ENCODE measurements around the gene BUD31.
"Not testable (repeated sequence)": the region's sequence is repeated elsewhere in the genome, so short reads cannot be mapped to it uniquely, and the experiment has no call there.

The BUD31 gene

DNA sequence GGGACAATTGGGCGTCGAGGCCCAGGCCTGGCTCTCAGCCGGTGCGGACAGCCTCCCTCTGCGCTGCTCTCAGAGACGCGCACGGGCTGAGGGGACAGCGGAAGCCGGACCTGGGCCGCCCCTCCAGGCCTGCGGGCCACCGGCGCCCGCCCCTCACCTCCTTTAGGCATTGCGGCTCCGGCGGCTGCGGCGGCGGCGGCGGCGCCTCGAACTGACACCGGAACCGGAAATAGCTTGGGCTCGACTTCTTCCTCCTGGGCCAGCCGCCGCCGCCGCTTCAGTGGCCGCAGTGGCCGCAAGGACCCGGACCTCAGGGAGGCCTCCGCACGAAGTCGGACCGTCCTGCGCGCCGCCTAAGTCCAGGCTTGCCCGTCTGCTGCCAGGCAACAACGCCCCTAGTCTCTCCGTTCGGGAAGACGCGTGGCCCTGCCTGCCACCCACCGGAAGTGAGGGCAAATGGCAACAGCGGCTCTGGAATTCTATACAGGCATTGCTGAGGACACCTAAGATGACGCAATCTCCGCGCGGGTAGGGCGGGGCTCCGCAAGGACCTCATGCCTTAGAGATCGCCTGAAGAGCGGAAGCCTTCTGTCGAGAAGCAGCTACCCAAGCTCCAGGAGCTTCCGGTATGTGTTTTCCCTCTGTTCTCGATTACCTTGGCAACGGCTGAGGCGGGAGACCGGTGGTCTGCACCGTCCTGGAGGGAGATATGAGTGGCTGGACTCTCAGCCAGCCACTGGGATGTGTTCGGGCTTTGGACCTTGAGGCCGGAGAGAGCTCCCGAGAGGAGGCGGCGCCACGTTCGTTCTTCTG is at the start of gene BUD31, which contains the start of gene PDAP1:
Gene BUD31, plus strand, starts transcription at position 591 of the 813 bp plus-strand sequence. CDS start 2,124 bp downstream, outside the sequence.
Gene PDAP1, minus strand, starts transcription at position 219 of the 813 bp plus-strand sequence. Its CDS starts 49 bp downstream, at position 170.
- peak; percentile 99 for DNase-seq (ENCODE audit: low read depth, low spot score)

DNA sequence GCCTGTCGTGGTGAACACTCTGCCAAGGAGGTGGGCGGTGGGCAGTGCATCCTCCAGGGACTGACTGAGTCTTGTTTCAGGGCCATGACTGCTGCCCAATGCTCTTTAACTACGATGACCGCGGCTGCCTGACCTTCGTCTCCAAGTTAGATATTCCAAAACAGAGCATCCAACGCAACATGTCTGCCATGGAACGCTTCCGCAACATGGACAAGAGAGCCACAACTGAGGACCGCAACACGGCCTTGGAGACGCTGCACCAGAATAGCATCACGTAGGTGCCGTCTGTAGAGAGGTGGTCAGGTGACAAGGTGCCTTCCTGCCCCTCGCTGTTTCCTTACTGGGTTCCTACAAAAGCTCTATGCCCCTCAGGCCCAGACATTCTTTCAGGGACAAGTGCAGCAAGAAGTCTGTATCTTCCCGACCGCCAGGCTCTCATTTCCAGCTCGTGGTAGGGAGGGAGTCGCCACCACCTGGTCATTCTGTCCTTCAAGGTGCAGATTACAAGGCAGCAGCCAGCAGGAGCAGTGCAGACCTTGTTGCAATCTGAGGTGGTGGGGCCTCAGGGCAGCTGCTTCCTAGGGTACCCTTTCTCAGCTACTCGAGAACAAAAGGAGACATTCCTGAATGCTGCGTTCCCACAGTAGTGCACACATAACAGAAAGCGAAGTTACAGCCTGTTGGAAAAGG is 49.2 kb upstream of the BUD31 start:
- DNase-seq (ENCODE audit: low read depth, low spot score): peak; percentile 95

DNA sequence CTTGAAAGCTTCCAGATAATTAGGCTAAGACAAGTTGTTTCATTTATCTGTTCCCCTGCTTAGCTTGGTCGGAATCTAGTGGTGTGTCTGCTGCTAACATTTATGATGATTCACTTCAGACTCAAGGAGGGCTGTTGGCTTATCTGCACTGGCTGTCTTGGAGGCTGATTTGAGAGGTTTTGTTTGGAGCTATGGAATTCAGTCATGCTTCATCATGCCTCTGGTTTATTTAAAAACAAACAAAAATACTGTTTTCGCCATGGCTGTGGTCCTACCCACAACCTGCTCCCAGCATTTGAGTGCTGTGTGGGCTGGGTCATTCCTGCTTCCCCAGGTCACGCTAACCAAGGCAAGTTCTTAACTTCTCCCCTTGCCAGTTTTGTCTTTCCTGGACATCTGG is 46.0 kb upstream of the BUD31 start:
- no peak for DNase-seq (ENCODE audit: low read depth, low spot score)

DNA sequence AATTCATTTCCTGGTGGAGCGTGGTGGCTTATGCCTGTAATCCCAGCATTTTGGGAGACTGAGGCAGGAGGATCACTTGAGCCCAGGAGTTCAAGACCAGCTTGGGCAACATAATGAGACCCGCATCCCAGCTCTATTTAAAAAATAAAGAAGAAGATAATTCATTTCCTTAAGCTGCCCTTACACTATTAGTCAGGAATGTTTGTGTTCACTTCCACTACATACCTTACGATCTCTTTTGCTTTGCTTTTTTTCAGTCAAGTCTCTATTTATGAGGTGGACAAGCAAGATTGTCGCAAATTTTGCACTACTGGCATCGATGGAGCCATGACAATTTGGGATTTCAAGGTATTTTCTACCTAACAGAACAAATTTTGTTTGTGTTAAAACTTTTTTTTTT is 45.5 kb upstream of the BUD31 start:
- DNase-seq (ENCODE audit: low read depth, low spot score): no peak

DNA sequence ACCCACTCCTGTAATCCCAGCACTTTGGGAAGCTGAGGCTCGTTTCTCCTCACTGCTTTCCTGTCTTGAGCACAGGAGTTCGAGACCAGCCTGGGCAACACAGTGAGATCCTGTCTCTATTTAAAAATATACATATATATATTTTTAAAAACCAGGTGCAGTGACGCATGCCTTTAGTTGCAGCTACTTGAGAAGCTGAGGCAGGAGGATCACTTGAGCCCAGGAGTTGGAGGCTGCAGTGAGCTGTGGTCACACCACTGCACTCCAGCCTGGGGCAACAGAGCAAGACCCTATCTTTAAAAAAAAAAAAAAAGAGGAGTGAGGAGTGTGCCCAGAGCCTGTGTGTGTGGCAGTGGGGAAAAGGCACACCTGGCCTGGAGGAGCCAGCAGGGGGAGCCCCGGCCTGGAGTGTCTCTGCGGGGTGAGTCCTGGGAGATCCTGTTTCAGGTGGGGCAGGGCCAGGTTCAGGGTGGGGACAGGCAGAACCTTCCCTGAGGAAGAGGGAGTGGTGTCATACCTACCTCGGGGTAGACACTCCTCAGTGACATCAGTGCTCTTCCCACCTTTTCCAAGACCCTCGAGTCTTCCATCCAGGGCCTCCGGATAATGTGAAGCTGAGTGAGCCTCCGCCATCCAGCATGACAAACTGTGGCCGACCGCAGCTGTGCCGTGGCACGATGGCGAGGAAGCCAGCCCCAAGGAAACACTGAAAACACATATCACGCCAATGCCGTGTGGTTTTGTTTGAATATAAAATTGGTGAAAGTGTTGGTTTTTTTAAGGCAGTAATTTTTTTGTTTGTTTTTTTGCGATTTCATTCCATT is 43.2 kb upstream of the BUD31 start:
- peak; percentile 75 for DNase-seq (ENCODE audit: low read depth, low spot score)

DNA sequence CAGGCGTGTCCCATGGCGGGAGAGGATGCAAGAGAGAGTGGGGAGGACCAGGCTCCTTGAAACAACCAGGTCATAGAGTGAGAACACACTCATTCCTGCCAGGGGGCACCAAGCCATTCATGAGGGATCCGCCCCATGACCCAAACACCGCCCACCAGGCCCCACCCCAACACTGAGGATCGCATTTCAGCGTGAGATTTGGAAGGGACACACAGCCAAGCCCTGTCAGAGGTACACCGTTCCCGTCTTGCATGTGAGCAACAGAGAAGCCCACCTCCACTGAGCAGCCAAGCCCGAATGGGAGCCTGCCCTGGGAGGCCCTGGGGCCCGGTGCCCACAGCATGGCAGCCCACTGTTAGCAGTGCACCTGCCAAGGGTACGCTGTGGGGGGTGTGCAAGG is 42.1 kb upstream of the BUD31 start:
- peak; percentile 37 for DNase-seq (ENCODE audit: low read depth, low spot score)

DNA sequence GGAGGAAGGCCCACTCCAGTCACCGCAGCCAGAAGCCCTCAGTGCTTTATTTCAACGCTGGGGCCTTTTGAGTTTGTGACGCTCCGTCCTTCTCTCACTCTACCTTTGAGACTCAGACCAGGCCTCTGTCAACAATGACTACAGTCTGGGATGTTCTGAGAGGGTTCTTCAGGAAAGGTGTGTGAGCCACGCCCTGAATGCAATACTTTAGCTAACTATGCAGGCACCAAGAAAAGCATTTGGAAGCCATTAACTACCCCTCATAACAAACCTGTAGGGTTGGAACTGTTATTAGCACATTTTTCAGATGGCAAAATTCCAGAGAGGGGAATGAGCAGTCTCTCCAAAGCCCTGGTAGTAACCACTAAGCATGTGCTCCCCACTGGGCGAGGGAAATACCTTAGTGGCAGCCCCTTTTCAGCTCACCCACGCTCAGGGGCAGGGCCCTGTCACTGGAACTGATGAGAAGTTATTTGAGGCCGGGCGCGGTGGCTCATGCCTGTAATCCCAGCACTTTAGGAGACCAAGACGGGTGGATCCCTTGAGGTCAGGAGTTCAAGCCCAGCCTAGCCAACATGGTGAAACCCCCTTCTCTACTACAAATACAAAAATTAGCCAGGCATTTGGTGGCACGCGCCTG is 39.9 kb upstream of the BUD31 start:
- DNase-seq (ENCODE audit: low read depth, low spot score): no peak

DNA sequence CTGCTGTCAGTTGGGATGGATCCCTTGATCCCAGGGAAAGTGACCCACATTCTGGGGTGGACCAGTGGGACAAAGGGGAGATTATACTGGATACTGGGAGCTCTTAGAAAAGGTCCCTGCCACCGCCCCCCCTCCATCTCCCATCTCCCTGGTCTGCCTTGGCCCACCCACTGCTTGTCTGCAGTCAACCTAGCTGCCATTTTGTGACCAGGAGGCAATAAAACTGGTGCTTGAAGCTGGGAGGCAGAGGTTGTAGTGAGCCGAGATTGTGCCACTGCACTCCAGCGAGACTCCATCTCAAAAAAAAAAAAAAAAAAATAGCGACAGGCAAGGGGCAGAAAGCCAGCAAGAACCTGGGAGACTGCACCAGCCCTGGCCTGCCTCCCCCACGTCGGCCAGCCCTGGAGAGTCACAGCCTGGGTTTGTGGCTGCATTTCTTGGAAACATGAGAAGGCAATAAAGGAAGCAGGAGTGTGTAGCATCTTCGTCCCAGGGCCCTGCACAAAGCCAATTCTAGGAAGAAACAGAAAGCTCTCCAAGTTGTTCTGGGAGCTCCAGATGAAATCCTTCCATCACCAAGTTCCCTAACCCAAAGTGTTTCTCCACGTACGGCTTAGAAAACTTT is 38.9 kb upstream of the BUD31 start:
- DNase-seq (ENCODE audit: low read depth, low spot score): no peak

DNA sequence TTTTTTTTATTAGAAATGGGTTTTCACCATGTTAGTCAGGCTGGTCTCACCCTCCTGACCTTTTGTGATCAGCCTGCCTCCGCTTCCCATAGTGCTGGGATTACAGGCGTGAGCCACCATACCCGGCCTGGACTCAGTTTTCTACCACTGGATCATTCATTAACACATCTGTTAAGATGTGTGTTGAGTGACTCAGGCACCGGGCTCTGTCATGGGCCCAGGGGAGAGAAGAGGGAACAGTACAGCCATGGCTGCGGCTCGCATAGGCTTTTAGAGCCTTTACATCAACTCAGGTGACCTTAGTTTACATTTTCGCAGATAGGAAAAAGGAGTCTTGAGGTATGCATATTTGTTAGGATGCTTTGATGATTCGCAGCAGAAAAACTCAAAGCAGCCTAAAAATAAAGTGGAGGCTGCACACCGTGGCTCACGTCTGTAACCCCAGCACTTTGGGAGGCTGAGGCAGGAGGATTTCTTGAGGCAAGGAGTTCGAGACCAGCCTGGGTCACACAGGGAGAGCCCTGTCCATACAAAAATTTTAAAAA is 37.3 kb upstream of the BUD31 start:
- no peak for DNase-seq (ENCODE audit: low read depth, low spot score)

DNA sequence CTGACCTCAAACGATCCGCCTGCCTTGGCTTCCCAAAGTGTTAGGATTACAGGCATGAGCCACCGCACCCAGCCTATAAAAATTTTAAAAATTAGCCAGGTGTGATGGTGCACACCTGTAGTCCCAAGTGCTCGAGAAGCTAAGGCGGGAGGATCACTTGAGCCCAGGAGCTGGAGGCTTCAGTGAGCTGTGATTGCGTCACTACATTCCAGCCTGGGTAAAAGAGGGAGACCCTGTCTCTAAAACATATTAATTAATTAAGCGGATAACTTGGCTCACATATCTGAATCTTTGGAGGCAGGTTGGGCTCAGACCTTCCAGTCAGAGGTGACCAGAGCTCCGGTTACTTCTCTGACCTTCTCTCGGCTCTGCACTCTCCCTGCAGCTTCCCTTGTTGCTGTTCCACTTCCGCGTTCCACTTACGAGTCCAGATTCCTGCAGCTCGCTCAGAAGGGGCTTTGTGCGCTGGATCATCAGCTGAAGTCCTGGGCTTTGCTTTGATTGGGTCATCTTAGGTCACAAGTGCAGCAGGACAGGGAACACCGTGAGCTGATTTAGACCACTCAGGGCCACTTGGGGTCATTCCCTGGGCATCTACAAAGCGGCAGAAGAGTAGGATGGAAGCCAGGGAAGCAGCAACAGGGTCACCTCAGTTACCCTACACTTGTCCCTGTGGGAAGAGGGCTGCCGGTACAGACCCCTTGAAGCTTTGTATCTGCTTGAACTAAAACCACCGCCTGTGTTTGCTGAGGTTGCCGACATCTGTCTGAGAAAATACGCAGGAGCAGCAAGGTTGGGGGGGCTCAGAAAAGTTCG is 36.3 kb upstream of the BUD31 start:
- DNase-seq (ENCODE audit: low read depth, low spot score): peak; percentile 90

DNA sequence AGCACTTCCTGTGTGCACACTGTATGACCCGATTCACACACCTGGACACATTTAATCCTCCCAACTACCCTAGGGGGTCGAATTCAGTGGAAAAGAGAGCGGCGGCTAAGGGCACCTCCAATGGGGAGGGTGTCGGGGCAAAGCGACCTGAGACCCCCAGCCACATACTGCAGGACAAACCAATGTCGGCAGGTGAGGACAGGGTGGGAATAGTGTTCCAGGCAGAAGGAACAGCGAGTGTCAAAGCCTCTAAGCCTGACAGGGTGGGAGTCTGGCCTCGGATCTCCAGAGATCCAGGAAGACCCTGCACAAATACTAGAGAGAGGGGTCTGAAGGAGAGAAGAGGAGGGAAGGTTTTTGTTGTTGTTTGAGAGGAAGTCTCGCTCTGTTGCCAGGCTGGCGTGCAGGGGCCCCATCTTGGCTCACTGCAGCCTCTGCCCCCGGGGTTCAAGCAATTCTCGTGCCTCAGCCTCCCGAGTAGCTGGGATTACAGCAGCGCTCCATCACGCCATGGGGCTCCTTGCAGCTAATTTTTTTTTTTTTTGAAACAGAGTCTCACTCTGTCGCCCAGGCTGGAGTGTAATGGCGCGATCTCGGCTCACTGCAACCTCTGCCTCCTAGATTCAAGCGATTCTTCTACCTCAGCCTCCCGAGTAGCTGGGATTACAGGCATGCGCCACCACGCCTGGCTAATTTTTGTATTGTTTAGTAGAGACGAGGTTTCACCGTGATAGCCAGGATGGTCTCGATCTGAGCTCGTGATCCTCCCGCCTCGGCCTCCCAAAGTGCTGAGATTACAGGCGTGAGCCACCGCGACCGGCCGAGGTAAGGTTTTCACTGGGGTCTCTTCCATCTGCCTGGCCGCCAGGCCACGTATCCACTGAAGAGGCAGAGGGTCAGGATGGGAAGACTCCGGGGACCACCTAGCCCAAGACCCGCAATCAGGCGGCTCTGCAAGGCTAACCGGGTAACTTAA is 35.4 kb upstream of the BUD31 start:
- no peak for DNase-seq (ENCODE audit: low read depth, low spot score)

DNA sequence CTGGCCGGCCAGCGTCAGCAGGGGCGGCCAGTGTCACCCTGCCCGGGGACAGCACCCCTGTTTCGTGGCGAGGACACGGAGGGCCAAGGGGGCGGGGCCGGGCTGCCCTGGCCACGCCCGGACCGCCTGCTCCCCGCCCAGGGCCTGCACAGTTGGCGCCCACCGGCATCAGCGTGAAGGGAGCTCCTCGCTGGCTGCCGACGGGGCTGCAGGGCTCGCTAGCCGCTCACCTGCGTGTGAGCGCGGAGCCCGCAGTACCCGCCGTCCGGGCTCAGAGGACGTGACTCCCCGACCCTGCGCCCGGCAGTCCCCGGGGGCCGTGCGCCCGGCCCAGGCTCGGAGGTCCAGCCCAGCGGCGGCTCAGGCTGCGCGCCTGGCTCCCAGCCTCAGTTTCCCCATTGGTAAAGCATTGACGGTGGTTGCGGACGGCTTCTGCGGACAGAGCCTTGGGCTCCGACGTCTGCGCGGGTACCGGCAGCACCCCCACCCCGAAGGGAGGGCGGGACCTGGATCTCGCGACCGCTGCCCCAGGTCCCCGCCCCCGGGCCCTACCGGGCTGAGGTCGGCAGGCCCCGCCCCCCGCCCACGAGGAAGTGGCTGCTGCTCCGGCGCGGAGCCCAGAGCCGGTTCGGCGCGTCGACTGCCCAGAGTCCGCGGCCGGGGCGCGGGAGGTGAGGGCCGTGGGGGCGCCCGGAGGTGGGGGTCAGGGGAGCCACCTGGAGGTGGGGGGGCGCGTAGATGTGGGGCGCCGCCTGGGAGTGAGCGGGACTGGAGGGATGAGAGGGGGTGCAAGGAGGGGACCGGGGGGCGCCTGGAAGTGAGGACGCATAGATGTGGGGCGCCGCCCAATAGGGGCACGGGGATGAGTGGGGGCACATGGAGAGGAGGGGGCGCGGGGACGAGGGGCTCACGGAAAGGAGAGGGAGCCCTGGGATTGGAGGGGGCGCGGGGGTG is 34.4 kb upstream of the BUD31 start, which contains the start of gene ARPC1B:
Gene ARPC1B, plus strand, starts transcription at position 620 of the 954 bp plus-strand sequence. CDS start 10,985 bp downstream, outside the sequence.
- peak; percentile 60 for DNase-seq (ENCODE audit: low read depth, low spot score)

DNA sequence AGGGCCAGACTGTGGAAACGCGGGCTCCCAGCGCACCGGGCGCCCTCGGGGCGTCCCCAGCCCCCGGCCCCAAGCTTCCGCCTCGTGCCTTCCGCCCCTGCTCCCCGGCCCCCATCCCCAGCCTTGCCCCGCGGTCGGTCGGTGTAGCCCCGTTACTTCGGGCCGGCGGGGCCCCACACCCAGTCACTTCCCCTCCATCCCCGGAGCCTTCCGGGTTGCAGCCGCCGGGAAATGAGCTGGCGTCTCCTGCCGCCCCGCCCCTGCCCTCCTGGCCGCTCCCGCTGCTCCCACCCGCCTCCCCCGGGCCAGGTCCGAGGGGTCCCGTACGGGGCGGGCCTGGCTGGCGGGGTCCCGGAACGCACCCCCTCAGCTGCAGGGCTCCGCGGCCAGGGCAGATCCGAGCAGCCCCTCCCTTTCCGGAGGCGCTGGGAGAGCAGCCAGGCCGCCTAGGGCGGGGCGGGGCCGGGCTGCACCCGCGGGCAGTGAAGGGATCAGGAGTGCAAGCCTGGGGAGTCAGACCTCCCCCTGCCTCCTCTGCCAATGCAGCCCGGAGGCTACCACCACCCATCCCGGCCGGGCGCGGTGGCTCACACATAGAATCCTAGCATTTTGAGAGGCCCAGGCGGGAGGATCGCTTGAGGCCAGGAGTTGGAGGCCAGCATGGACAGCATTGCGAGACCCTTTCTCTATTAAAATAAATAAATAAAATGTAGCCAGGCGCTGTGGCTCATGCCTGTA is 33.5 kb upstream of the BUD31 start:
- DNase-seq (ENCODE audit: low read depth, low spot score): peak; percentile 79

DNA sequence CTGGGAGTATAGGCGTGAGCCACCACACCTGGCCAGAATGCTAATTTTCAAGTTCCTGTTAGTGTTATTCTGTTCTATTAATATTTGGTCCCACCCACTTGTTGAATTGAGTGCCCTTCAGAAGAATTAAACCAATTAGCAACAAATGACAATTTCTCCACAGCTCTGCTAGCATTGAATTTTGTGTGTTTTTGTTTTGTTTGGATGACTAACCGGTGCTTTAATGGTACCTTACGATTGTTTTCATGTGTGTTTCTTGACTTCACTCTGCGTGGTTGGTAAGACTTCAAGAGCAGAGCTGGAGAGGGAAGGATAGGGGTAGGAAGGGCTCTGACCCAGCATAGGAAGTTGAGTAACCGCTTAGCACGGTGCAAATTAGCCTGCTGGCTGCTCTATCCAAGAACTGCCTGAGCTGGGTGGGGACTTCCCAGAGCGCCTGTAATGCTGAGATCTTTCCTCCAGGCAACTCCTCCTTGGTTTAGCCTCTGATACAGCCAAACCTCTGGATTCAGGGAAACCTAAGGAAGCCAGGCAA is 29.7 kb upstream of the BUD31 start:
- DNase-seq (ENCODE audit: low read depth, low spot score): peak; percentile 70

DNA sequence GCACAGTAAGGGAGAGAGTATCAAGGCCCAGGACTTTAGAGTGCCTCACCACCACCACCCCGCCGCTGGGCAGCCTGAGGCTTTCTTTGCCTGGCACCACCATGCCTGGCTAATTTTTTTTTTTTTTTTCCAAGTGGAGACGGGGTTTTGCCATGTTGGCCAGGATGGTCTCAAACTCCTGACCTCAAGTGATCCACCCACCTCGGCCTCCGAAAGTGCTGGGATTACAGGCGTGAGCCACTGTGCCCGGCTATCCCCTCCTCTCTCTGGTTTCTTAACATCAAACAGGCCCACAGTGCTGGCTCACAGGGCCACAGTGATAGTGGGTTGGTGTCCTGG is 29.1 kb upstream of the BUD31 start:
- not testable (repeated sequence) for DNase-seq (ENCODE audit: low read depth, low spot score)

DNA sequence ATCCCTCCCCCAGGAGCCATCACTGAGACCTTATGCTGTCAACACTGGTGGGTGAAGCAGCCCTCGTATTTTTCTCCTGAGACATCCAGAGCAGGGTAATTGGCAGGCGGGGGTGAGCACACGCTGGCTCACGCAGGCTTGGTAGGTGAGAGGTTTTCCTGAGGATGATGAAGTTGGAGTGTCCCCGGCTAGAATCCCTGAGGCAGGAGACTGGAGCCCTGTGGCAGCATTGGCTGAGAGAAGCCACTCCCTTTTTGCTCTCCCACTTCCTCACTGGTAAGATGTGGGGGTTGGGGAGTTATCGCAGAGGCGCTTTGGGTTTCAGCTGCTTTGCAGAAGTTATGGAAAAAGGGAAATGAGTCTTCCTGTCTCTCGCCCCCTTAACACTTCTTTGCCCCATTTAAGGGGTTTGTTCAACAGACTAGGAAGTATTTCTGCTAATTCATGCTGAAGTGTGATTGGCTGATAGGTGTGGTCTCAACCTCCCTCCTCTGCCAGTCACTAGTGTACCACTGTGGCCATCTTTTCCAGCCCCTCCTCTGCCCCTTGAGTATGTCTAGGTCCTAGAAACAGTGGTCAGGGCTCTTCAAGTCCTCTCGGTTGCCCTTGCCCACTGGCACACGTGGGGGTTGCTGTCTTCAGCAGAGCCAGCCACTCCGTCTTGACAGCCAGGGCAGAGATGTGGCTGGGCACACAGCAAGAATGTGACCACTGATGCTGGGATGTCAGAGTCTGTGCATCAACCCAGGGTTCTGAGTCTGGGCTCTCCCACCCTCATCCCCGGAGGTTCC is 28.5 kb upstream of the BUD31 start:
- no peak for DNase-seq (ENCODE audit: low read depth, low spot score)

Data from ELF-1 (cell line).